Stimulated activated CD8-positive, alpha-beta memory T cell treated with anti-CD3 and anti-CD28 coated beads, Interleukin-15, amount 100 ng/mL, for 24 hours (primary cell): Measurements from ENCODE around the gene GPC3.

Source experiments
- DNase-seq: peaks from one replicate; pipeline ENCODE4 v3.0.0-alpha.2; 2020; ENCODE audit warnings: low read depth

Gene GPC3

DNA sequence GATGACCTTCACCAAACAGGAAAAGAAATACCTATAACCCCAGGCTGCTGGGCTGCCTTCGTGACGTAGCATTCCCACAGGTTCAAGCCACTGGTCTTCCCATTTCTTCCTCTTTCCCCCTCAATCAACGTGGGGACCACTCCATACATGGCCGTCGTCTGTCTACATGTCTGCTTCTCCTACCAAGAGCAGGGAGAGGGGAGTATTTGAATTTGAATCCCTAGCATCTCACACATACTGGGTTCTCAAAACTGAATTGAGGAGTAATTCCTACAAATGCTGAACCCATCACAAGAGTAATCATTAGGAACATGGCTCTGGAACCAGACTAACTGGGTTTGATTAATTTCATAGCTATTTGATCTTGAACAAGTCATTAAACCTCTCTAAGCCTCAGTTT lies 17.3 kb downstream of the GPC3 start:
- DNase-seq, result no peak

- DNase-seq, result no peak
These were observed 19.2 kb downstream of the GPC3 start for GRCh38 chrX:133966199-133966598.

DNA sequence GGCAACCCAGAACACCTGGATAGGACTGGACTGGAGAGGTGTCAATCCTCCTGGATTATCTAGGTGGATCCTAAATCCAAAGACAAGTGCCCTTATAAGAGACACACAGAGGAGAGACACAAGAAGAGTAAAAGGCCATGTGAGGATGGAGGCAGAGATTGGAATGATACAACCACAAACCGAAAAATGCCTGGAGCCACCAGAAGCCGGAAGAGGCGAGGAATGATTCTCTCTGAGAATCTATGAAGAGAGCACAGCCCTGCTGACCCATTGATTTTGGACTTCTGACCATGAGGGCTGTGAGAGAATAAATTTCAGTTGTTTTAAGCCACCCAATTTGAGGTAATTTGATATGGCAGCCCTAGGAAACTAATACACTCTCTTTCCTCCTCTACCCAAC lies 20.1 kb downstream of the GPC3 start:
- DNase-seq, result no peak

DNA sequence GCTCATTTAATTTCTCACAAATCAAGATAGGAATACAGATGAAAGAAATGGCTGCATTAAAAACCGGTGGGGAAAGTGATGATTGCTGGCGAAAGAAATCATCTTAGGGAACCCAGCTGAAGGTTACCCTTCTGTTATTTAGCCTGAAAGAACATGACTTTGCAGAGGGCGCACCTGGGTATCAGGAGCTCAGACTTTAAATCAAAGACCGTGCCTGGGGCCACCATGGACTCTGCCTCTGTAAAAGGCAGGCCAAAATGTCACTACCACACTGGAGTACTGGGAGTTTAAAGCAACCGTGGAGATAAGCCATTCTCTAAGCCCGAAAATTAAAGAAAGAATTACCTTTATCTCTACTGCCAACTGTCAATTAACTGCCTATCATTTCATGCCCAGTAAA lies 24.3 kb downstream of the GPC3 start:
- no peak for DNase-seq

DNA sequence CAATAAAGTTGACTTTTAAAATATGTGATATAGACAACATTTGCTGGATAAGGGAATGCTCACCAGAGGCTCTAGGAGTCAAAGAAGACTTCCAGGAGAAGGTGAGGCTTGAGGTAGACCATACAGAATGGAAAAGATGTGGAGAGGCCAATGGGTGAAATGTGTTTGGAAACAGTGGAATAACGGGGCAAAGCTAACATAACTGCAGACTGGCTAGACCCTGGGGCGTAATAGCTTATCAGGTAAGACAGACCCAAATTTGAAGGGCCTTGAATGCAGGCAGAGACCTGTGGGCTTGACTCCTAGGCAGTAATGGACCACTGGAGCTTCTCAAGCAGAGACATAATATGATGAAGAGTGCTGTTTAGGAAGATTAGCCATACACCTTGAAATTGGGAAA lies 25.4 kb downstream of the GPC3 start:
- DNase-seq, result no peak

DNA sequence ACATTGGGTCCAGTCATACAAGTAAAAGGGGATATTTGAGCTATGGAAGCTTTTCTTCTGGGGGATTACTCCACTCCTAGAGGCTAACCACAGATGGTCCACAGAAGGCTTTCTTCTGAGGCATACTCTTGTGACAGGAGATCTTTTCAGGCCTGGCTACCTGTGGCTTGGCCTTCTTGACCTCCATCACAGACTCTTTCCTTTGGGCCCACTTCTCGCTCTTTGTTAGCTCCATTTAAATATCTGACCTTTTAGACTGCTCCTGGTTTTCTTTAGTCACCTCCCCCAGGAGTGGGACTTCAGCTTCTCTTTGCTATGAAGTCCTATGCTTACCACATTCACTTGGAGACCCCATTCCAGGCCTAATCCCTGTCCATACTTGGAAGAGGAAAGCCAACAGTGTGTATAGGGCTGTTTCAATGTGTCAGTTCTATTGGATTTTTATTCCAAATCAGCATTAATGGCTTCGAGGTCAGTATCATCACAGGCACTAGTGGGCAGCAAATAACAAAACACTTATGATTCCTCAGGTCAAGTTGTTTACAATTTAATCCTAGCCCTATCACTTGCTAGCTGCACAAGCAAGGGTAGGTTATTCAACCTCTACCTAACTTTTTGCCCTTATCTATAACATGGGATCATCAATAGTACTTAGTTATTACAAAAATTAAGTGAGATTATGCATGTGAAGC lies 26.3 kb downstream of the GPC3 start:
- no peak for DNase-seq

DNA sequence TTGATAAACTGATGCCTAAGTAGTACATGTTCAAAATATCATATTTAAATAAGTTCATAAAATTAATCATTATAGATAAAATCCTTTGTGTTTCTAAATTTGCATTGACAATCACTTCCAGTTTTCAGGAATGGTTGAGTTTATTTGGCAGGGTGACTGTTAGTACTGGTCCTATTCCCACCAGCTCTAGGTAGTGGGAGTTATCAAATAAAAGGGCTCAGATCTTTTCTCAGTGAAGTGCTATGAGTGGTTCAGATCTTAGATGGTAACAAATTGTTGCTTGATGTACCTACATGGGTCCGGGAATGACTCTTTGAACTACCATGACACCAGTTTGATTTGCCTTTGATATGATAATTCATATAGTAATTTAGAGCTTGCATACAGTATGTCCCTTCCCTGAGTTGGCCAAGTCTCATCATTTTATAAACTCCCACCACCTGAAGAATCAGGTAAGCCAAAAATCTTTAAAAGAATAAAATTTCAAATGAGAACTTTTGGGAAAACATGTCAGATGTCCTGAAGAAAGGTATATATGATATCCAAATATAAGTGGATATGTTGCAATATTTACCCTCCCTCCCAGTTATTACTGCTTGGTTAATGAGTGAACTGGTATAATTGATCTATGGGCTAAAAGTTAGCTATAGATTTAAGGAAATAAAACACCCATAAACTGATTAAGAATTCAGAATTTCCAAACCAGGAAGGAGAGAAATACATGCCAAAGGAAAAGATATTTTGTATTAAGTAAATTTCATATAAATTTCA lies 28.6 kb downstream of the GPC3 start:
- DNase-seq, result no peak

DNA sequence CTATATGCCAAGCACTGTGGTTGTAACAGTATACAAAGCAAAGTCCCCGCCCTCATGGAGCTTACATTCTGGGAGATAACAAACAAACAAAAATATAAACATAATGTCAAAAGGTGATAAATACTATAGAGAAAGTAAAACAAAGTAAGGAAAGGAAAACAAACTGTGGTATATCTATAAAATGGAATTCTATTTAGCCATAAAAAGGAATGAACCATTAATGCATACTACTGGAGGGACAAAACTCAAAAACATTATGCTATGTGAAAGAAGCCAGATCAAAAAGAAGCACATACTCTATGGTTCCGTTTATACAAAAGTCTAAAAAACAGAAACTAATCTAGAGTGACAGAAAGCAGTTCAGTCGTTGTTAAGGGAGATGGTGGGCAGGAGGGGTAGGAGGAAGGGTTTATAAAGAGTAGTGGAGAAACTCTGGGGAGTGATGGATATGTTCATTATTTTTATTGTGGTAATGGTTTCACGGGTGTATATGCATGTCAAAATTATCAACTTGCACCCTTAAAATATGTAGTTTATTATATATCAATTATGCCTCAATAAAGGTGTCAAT lies 31.5 kb downstream of the GPC3 start:
- DNase-seq, result no peak

DNA sequence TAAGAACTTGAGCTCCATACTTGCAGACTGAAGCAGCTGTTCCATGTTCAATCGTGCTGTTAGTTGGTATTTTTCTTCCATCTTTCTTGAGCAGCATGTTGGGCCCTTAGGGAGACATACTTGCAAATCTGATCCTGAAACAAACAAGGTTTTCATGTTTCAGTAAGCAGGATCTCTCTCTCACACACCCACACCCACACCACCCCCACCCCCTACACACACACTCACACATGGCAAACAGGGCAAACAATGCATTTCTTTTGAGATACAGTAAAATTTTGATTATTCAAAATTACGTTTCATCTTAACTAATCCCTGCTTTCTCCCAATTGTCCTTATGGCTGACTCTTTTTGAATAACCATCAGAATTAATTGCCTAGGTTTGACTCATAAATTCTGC lies 32.3 kb downstream of the GPC3 start:
- no peak for DNase-seq

- no peak for DNase-seq
These were observed 34.3 kb downstream of the GPC3 start for GRCh38 chrX:133951098-133951497.

GRCh38 chrX:133950214-133950613 lies 35.2 kb downstream of the GPC3 start:
- no peak for DNase-seq

- DNase-seq, result no peak
These were observed 36.5 kb downstream of the GPC3 start for GRCh38 chrX:133948895-133949294.

- no peak for DNase-seq
These were observed 37.4 kb downstream of the GPC3 start for GRCh38 chrX:133947996-133948395.

DNA sequence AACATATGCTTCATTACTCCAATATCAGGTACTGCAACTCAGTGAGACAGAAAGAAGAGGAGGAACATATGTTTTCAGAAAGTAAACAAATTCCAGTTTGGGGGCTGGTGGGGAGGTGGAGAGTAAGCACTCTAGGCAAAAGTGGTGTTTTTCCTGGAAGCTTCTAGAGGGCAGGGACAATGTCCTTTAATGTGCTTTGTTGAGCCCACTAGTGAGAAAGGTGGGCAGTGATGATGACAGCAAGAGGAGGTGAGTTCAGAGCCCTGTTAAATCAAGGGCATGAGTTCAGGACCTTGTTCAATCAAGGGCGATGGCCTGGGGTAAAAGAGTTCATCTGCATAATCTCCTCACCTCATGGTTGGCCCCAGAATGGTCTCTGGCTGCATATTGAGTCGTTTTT lies 38.4 kb downstream of the GPC3 start:
- DNase-seq, result no peak

DNA sequence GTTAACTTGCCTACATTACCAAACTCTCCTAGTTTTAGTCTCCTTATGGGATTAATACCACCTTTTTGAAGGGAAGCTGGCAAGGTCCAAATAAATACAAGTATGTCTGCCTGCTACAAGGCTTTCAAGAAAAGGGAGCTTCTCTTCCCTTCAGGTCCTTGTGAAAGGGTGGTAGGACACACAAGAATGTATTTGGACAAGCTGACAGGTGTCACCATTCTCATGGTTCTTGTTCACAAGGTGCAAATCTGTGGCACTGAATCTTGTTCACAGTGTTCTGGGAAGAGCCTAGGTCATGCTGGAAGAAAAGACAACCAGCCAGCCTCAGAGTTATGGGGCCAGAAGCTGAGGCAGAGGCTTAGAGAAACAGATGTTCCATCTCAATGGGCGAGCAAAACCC lies 41.9 kb downstream of the GPC3 start:
- no peak for DNase-seq

- DNase-seq, result no peak
These were observed 45.6 kb downstream of the GPC3 start for GRCh38 chrX:133939655-133940302.

DNA sequence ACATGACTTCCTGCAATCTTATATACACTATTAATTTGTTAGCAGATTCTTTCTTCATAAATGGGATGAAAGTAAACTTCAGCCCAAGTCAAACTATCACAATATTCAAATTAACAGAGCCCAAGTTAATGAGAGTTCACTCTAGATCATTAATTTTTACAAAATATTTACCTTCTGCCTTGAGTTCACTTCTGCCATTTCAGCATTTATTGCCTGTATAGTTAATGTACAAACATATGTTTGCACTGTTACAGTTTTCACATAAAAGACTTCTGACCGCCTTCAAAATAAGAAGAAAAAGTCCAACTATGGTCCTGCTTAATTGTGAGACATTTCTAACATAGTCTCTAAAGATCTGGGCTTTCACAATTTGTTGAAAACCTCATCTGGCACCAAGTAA lies 46.9 kb downstream of the GPC3 start:
- no peak for DNase-seq

DNA sequence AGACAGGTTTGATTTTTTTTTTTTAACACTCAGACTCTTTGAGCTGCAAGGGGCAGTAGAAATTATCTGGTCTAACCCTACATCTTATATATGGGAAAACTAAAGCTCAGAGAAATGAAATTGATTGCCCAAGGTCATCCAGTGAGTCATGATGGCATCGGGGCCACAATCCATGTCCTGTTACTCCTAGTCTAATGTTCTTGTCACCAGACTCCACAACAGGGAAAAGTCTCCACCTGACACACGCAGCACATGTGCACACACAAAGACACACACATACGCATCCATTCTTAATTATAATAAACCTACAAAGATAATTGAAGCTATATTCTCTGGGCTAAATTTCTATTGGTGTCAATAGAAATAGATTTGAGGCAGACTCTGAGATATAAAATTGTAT lies 48.4 kb downstream of the GPC3 start:
- no peak for DNase-seq

- DNase-seq, result no peak
These were observed 50.3 kb downstream of the GPC3 start for GRCh38 chrX:133935076-133935475.

DNA sequence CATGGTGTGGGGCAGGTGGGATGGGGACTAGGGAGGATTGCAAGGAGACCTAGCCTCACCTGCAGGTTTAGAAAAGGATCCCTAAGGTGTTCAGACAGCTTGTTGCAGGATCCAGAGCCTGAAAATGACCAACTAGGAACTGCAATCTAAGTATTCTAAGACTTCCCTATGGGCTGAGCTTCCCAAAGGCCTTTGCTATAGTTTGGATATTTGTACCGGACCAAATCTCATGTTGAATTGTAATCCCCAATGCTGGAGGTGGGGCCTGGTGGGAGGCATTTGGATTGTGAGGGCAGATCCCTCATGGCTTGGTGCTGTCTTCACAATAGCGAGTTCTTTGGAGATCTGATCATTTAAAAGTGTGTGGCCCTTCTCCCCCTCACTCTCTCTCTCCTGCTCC lies 52.1 kb downstream of the GPC3 start:
- no peak for DNase-seq

GRCh38 chrX:133929836-133930464 lies 55.4 kb downstream of the GPC3 start:
- DNase-seq, result no peak

DNA sequence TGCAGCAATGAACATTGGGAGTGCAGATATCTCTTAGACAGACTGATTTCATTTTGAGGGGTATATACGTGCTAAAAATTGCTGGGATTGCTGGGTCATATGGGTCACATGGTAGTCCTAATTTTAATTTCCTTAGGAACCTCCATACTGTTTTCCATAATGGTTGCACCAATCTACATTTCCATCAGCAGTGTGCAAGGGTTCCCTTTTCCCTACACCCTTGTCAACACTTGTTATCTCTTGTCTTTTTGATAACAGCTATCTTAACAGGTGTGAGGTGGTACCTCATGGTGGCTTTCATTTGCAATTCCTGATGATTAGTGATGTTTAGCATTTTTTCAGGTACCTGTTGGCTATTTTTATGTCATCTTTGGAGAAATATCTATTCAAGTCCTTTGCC lies 57.0 kb downstream of the GPC3 start:
- no peak for DNase-seq

DNA sequence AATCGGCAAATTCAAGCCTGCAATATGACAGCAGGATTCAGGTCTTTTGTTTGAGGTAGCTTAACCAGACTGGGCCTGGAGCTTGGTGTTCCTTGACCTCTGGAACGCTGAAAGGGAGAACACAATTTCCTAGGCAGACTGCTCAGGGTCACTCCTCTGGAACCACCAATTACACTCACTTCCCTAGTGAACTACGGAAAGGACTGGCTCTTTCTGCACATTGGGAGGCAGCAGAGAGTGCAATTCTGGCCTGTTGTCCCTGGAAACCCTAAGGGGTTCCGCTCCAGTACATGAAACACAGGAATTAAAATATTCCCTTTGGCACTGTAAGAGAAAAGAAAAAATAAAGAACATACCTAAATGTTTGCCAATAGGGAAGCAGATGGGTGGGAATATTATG lies 58.6 kb downstream of the GPC3 start:
- no peak for DNase-seq
